Measurements from ENCODE around the gene OR4K17. TPM values are rescaled to one million over a fixed set of nuclear protein-coding genes. Genes with fewer than 3 reads are reported as not detected.

Gene OR4K17
- total and polyA plus RNA-seq, 11 donors = not detected

- H3K4me1 ChIP-seq = no peaks in the 10 kb centered on the region
- H3K36me3 ChIP-seq = no peaks in the 10 kb centered on the region
- no peak overlapping the region for H3K4me3 ChIP-seq
- 59 to 83% (median 72%) methylated on average over 3 of the region's 3 CpGs for WGBS, 4 donors
- no peak for ATAC-seq
- H3K27ac ChIP-seq = no peak overlapping the region
- intact Hi-C loops (cut with DNase I) = no loop called here
- H3K27me3 ChIP-seq = no peaks in the 10 kb centered on the region
- no peak for DNase-seq
- TF ChIP-seq POLR2A (IDR thresholded peaks at IDR 0.05) = no peak
- no peak for TF ChIP-seq CTCF (IDR thresholded peaks at IDR 0.05)
- H3K9me3 ChIP-seq = peaks cover 0 to 3% (median 0%) of the 10 kb centered on the region in 12 donors
Observed at GRCh38 chr14:20112321-20112720, 1.8 kb downstream of the OR4K17 start.

GRCh38 chr14:20116748-20117147 is 6.2 kb downstream of the OR4K17 start:
- H3K36me3 ChIP-seq = no peaks in the 10 kb centered on the region
- 39 to 57% (median 45%) methylated on average over 1 of the region's 1 CpG for WGBS, 4 donors
- no peak for DNase-seq
- H3K9me3 ChIP-seq = peaks cover 0 to 39% (median 12%) of the 10 kb centered on the region in 12 donors
- H3K4me1 ChIP-seq = no peaks in the 10 kb centered on the region
- intact Hi-C loops (cut with DNase I) = no loop called here
- no peaks in the 10 kb centered on the region for H3K27me3 ChIP-seq
- no peak for ATAC-seq
- H3K27ac ChIP-seq = no peak overlapping the region
- TF ChIP-seq CTCF (IDR thresholded peaks at IDR 0.05) (no peak), POLR2A (IDR thresholded peaks at IDR 0.05) (no peak)
- H3K4me3 ChIP-seq = no peak overlapping the region

GRCh38 chr14:20118795-20119194 is 8.3 kb downstream of the OR4K17 start:
- Histone ChIP-seq H3K27ac (no peak overlapping the region), H3K4me3 (no peak overlapping the region), H3K4me1 (no peaks in the 10 kb centered on the region), H3K36me3 (no peaks in the 10 kb centered on the region), H3K27me3 (no peaks in the 10 kb centered on the region), H3K9me3 (peaks cover 0 to 39% (median 12%) of the 10 kb centered on the region in 12 donors)
- TF ChIP-seq CTCF (IDR thresholded peaks at IDR 0.05) (no peak), POLR2A (IDR thresholded peaks at IDR 0.05) (no peak)
- WGBS, 4 donors = 72 to 75% (median 74%) methylated on average over 5 of the region's 5 CpGs
- ATAC-seq = no peak
- no peak for DNase-seq
- intact Hi-C loops (cut with DNase I) = no loop called here

GRCh38 chr14:20138520-20138919 is 28.0 kb downstream of the OR4K17 start, which contains the start of gene OR4N5:
OR4N5 (plus strand) TSS chr14:20138820; CDS start chr14:20143736, 4,916 bp downstream.
- H3K36me3 ChIP-seq = no peaks in the 10 kb centered on the region
- no peak within 1 kb of the TSS for H3K27ac ChIP-seq
- no peak for ATAC-seq

More at GRCh38 chr14:20138520-20138919, 28.0 kb downstream of the OR4K17 start, which contains the start of gene OR4N5:
- no peaks in the 10 kb centered on the region for H3K4me1 ChIP-seq
- WGBS, 4 donors = 76 to 91% (median 82%) methylated on average over 2 of the region's 2 CpGs
- H3K4me3 ChIP-seq = no peak within 1 kb of the TSS
- TF ChIP-seq POLR2A (IDR thresholded peaks at IDR 0.05) (no peak), CTCF (IDR thresholded peaks at IDR 0.05) (no peak)
- intact Hi-C loops (cut with DNase I) = no loop called here
- H3K27me3 ChIP-seq = peaks cover 0 to 3% (median 0%) of the 10 kb centered on the region in 9 donors
- DNase-seq = no peak
- no peaks in the 10 kb centered on the region for H3K9me3 ChIP-seq

All from heart left ventricle (tissue), 16 donors.